Right hindlimb (tissue), 1 donor: ENCODE data around the gene ATP8B4.
"Not testable (repeated sequence)": the region's sequence is repeated elsewhere in the genome, so short reads cannot be mapped to it uniquely, and the experiment has no call there.

Experiments
- DNase-seq: peaks from one replicate; pipeline ENCODE4 v3.0.0-alpha.2; 2018

The ATP8B4 gene

GRCh38 chr15:50107157-50107556, 11.9 kb downstream of the ATP8B4 start:
- DNase-seq: no peak

- no peak for DNase-seq
Observed at GRCh38 chr15:50106457-50106856, 12.6 kb downstream of the ATP8B4 start.

GRCh38 chr15:50100486-50100885, 18.5 kb downstream of the ATP8B4 start:
- DNase-seq: no peak

GRCh38 chr15:50098545-50098944, 20.5 kb downstream of the ATP8B4 start:
- DNase-seq: no peak

GRCh38 chr15:50095938-50096821, 22.9 kb downstream of the ATP8B4 start:
- DNase-seq: no peak

GRCh38 chr15:50089386-50089785, 29.6 kb downstream of the ATP8B4 start:
- not testable (repeated sequence) for DNase-seq

- DNase-seq: no peak
Observed at GRCh38 chr15:50084932-50085331, 34.1 kb downstream of the ATP8B4 start.

GRCh38 chr15:50083424-50084025, 35.5 kb downstream of the ATP8B4 start:
- no peak for DNase-seq

- no peak for DNase-seq
Observed at GRCh38 chr15:50082066-50082465, 37.0 kb downstream of the ATP8B4 start.

GRCh38 chr15:50077651-50078050, 41.4 kb downstream of the ATP8B4 start:
- DNase-seq: no peak

- no peak for DNase-seq
Observed at GRCh38 chr15:50077176-50077575, 41.9 kb downstream of the ATP8B4 start.

- DNase-seq: no peak
Observed at GRCh38 chr15:50075319-50075718, 43.7 kb downstream of the ATP8B4 start.

GRCh38 chr15:50071551-50072258, 47.3 kb downstream of the ATP8B4 start:
- no peak for DNase-seq

- no peak for DNase-seq
Observed at GRCh38 chr15:50068016-50068415, 51.0 kb downstream of the ATP8B4 start.

GRCh38 chr15:50067254-50067653, 51.8 kb downstream of the ATP8B4 start:
- no peak for DNase-seq

- no peak for DNase-seq
Observed at GRCh38 chr15:50066666-50067065, 52.4 kb downstream of the ATP8B4 start.

GRCh38 chr15:50066202-50066601, 52.8 kb downstream of the ATP8B4 start:
- no peak for DNase-seq

GRCh38 chr15:50065279-50065678, 53.8 kb downstream of the ATP8B4 start:
- no peak for DNase-seq

GRCh38 chr15:50064673-50065072, 54.4 kb downstream of the ATP8B4 start:
- no peak for DNase-seq

GRCh38 chr15:50063226-50063625, 55.8 kb downstream of the ATP8B4 start:
- no peak for DNase-seq

GRCh38 chr15:50061503-50061902, 57.5 kb downstream of the ATP8B4 start:
- no peak for DNase-seq

GRCh38 chr15:50059883-50060282, 59.1 kb downstream of the ATP8B4 start:
- DNase-seq: no peak

GRCh38 chr15:50059203-50059772, 59.7 kb downstream of the ATP8B4 start:
- no peak for DNase-seq
